NB4 (cell line): ENCODE data around the gene MBIP.

Experiments
- DNase-seq: peaks from one replicate; pipeline ENCODE4 v3.0.0; 2010; ENCODE audit warnings: low read depth
- H3K4me3 ChIP-seq: one replicate; pipeline ENCODE4 v1.5.1; 2011; ENCODE audit warnings: mild to moderate bottlenecking, low read depth, low read length, moderate library complexity
- CTCF ChIP-seq: IDR thresholded peaks from one replicate; pipeline ENCODE4 v1.5.1; 2012; ENCODE audit warnings: low read depth, low read length
- MAX ChIP-seq: IDR thresholded peaks from 2 replicates; pipeline ENCODE4 v1.6.1; 2011; ENCODE audit warnings: low read depth, low read length
- MYC ChIP-seq: IDR thresholded peaks from 2 replicates; pipeline ENCODE4 v1.6.1; 2011; ENCODE audit warnings: low read depth, low read length
- POLR2A ChIP-seq: IDR thresholded peaks from 2 replicates; pipeline ENCODE4 v1.6.1; 2011; ENCODE audit warnings: mild to moderate bottlenecking; ENCODE audit not compliant: insufficient read length; ENCODE audit errors: extremely low read depth

The MBIP gene

GRCh38 chr14:36325853-36326252 is 5.4 kb upstream of the MBIP start:
- no peak for TF ChIP-seq POLR2A
- TF ChIP-seq CTCF: no peak
- TF ChIP-seq MAX: no peak
- H3K4me3 ChIP-seq: no peak overlapping the region
- no peak for DNase-seq

GRCh38 chr14:36324897-36325296 is 4.5 kb upstream of the MBIP start:
- no peak for TF ChIP-seq MAX
- TF ChIP-seq CTCF: no peak
- TF ChIP-seq MYC: no peak
- TF ChIP-seq POLR2A: no peak
- no peak overlapping the region for H3K4me3 ChIP-seq
- no peak for DNase-seq

GRCh38 chr14:36320897-36321381 is 502 bp upstream of the MBIP start:
- no peak for TF ChIP-seq POLR2A
- TF ChIP-seq MAX: no peak
- TF ChIP-seq MYC: no peak
- TF ChIP-seq CTCF: no peak
- no peak for DNase-seq
- H3K4me3 ChIP-seq: peak overlapping the region; percentile 84

- TF ChIP-seq CTCF (no peak), MAX (no peak), POLR2A (no peak), MYC (no peak)
- peak overlapping the region; percentile 84 for H3K4me3 ChIP-seq
- DNase-seq: no peak
Measured at GRCh38 chr14:36319899-36320199, 588 bp downstream of the MBIP start.

- no peak for DNase-seq
Measured at GRCh38 chr14:36317650-36318049, 2.8 kb downstream of the MBIP start.

More at GRCh38 chr14:36317650-36318049, 2.8 kb downstream of the MBIP start:
- no peak overlapping the region for H3K4me3 ChIP-seq
- TF ChIP-seq MAX (no peak), POLR2A (no peak), CTCF (no peak), MYC (no peak)
